Activated T-helper 2 cell treated with anti-CD3 and anti-CD28 coated beads, Interferon-gamma antibody, Interleukin-2, Interleukin-4, amounts not matched to agents 10 μg/mL and 5 μg/mL and 100 μg/mL, durations not matched to agents 14 hours and 24 hours and 36 hours (primary cell): ENCODE data around the gene RBMS3. TPM values are rescaled to one million over a fixed set of nuclear protein-coding genes. Genes with fewer than 3 reads are reported as not detected.

Source experiments
- DNase-seq: peaks from one replicate; pipeline ENCODE4 v3.0.0; 2021; ENCODE audit warnings: low spot score
- H3K27ac Mint-ChIP-seq: one replicate; pipeline ENCODE4 v1.8.0; 2021; ENCODE audit warnings: mixed read lengths
- H3K27me3 Mint-ChIP-seq: one replicate; pipeline ENCODE4 v1.8.0; 2021; ENCODE audit warnings: low read depth, mixed read lengths
- H3K36me3 Mint-ChIP-seq: one replicate; pipeline ENCODE4 v1.8.0; 2021; ENCODE audit warnings: low read depth, mixed read lengths
- H3K4me1 Mint-ChIP-seq: one replicate; pipeline ENCODE4 v1.8.0; 2021; ENCODE audit warnings: low read depth, mixed read lengths
- H3K4me3 Mint-ChIP-seq: one replicate; pipeline ENCODE4 v1.8.0; 2021; ENCODE audit warnings: low read depth, mild to moderate bottlenecking, moderate library complexity, mixed read lengths
- H3K9me3 Mint-ChIP-seq: one replicate; pipeline ENCODE4 v1.8.0; 2021; ENCODE audit warnings: mixed read lengths
- intact Hi-C: fragments of 100-400 bp; cut with micrococcal nuclease; formaldehyde crosslinking; loops from one replicate; pipeline ENCODE4 v1.15.1; 2023
- total RNA-seq: library from RNA; stranded (reverse); gene quantifications from 2 replicates; pipeline ENCODE4 v1.2.3, GENCODE V29; 2022

RBMS3 gene
- total RNA-seq, 1 donor from 2014 or later: 5.3 TPM

DNA sequence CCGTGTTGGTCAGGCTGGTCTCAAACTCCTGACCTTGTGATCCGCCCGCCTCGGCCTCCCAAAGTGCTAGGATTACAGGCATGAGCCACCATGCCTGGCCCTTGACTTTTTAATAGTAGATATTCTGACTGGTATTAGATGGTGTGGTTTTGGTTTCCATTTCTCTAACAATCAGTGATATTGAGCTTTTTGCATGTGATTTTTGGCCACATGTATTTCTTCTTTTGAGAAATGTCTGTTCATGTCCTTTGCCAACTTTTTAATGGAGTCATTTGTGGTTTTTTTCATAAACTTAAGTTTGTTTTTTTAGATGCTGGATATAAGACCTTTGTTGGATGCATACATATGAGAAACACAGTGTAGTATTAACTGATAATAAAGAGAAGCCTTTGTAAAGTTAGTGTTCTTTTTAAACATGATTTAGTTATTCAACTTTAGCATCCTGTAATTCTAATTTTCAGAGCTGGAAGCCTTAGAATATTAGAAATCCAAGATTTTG, 280.8 kb downstream of the RBMS3 start:
- H3K4me3 Mint-ChIP-seq: no peak overlapping the region
- no peaks in the 10 kb centered on the region for H3K27me3 Mint-ChIP-seq
- intact Hi-C loops: no loop called here
- no peaks in the 10 kb centered on the region for H3K4me1 Mint-ChIP-seq
- no peaks in the 10 kb centered on the region for H3K36me3 Mint-ChIP-seq
- DNase-seq: no peak
- H3K27ac Mint-ChIP-seq: no peak overlapping the region
- H3K9me3 Mint-ChIP-seq: no peaks in the 10 kb centered on the region

- intact Hi-C loops: no loop called here
- Mint-ChIP-seq H3K4me3 (no peak overlapping the region), H3K36me3 (no peaks in the 10 kb centered on the region), H3K4me1 (no peaks in the 10 kb centered on the region), H3K9me3 (no peaks in the 10 kb centered on the region), H3K27ac (no peak overlapping the region), H3K27me3 (no peaks in the 10 kb centered on the region)
- no peak for DNase-seq
These were observed 284.4 kb downstream of the RBMS3 start for GRCh38 chr3:29565236-29565635.

GRCh38 chr3:29567501-29567900, 286.6 kb downstream of the RBMS3 start:
- Mint-ChIP-seq H3K36me3 (no peaks in the 10 kb centered on the region), H3K27me3 (no peaks in the 10 kb centered on the region), H3K9me3 (no peaks in the 10 kb centered on the region), H3K4me3 (no peak overlapping the region), H3K27ac (no peak overlapping the region), H3K4me1 (no peaks in the 10 kb centered on the region)
- intact Hi-C loops: no loop called here
- no peak for DNase-seq

- Mint-ChIP-seq H3K27me3 (no peaks in the 10 kb centered on the region), H3K9me3 (no peaks in the 10 kb centered on the region), H3K36me3 (no peaks in the 10 kb centered on the region), H3K27ac (no peak overlapping the region), H3K4me3 (no peak overlapping the region), H3K4me1 (no peaks in the 10 kb centered on the region)
- DNase-seq: no peak
- intact Hi-C loops: no loop called here
These were observed 287.5 kb downstream of the RBMS3 start for GRCh38 chr3:29568355-29568754.

GRCh38 chr3:29576181-29576580, 295.3 kb downstream of the RBMS3 start:
- Mint-ChIP-seq H3K27me3 (no peaks in the 10 kb centered on the region), H3K27ac (no peak overlapping the region), H3K4me1 (no peaks in the 10 kb centered on the region), H3K36me3 (no peaks in the 10 kb centered on the region), H3K9me3 (no peaks in the 10 kb centered on the region), H3K4me3 (no peak overlapping the region)
- intact Hi-C loops: no loop called here
- no peak for DNase-seq

DNA sequence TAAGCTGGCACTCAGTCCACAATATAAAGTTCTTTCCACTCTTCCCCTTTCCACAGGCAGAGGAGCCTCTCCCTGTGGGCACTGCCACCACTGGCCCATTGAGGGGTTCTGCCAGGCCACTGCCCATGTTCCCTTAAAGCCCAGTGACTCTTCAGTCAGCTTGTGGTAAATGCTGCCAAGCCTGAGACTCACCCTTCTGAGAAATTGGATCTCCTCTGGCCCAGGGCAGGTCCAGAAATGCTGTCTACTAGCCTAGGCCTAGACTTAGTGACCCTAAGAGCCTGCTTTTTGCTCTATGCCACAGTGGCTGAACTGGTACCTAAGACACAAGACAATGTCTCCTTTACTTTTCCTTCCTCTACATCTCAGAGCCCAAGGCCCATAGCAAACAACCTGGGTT, 295.8 kb downstream of the RBMS3 start:
- Mint-ChIP-seq H3K27me3 (no peaks in the 10 kb centered on the region), H3K27ac (no peak overlapping the region), H3K9me3 (no peaks in the 10 kb centered on the region), H3K4me3 (no peak overlapping the region), H3K4me1 (no peaks in the 10 kb centered on the region), H3K36me3 (no peaks in the 10 kb centered on the region)
- DNase-seq: no peak
- intact Hi-C loops: no loop called here

DNA sequence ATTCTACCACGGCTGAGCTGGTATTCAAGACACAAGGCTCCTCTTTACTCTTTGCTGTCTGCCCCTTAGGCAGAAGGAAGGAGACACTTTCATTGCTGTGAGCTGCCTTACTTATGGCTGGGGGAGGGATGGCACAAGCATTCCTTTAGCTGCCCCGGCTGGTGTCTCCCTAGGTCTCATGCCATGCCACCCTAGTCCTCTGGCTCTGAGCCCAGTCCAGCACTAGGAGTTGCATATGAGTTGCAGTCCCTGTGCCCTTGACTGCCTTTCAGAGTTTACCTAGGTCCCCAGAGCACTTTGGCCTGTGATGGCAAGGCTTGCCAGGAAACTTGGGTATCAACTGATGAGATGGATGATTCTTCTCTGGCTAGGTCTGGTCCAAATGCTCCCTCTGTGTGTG, 296.4 kb downstream of the RBMS3 start:
- no peak for DNase-seq
- Mint-ChIP-seq H3K4me3 (no peak overlapping the region), H3K27me3 (no peaks in the 10 kb centered on the region), H3K36me3 (no peaks in the 10 kb centered on the region), H3K9me3 (no peaks in the 10 kb centered on the region), H3K27ac (no peak overlapping the region), H3K4me1 (no peaks in the 10 kb centered on the region)
- intact Hi-C loops: no loop called here

- Mint-ChIP-seq H3K4me3 (no peak overlapping the region), H3K4me1 (no peaks in the 10 kb centered on the region), H3K27ac (no peak overlapping the region), H3K36me3 (no peaks in the 10 kb centered on the region), H3K27me3 (no peaks in the 10 kb centered on the region), H3K9me3 (no peaks in the 10 kb centered on the region)
- no peak for DNase-seq
- intact Hi-C loops: no loop called here
These were observed 300.4 kb downstream of the RBMS3 start for GRCh38 chr3:29581311-29581710.

GRCh38 chr3:29582273-29582672, 301.4 kb downstream of the RBMS3 start:
- H3K27me3 Mint-ChIP-seq: no peaks in the 10 kb centered on the region
- H3K4me1 Mint-ChIP-seq: no peaks in the 10 kb centered on the region
- H3K9me3 Mint-ChIP-seq: no peaks in the 10 kb centered on the region
- no peak overlapping the region for H3K27ac Mint-ChIP-seq
- H3K4me3 Mint-ChIP-seq: no peak overlapping the region
- DNase-seq: no peak
- intact Hi-C loops: no loop called here
- no peaks in the 10 kb centered on the region for H3K36me3 Mint-ChIP-seq

DNA sequence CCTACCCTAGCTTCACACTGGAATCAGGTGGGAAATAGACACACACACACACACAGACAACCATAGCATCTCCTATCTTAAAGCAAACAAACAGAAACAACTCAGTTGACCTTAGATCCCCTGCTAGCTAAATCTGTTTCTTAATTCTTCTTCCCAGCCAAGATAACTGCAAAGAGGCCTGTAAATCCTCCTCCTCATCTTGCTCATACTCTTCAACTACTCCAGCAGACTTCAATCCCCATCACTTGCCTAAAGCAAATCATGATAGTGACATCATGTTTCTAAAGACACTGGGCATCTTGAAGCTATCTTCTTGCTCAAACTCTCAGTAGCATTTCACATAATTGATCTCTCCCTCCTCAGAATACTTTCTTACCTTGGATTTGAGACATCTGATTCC, 303.0 kb downstream of the RBMS3 start:
- H3K9me3 Mint-ChIP-seq: no peaks in the 10 kb centered on the region
- no peaks in the 10 kb centered on the region for H3K4me1 Mint-ChIP-seq
- no peak overlapping the region for H3K4me3 Mint-ChIP-seq
- no peak for DNase-seq
- H3K27me3 Mint-ChIP-seq: no peaks in the 10 kb centered on the region
- intact Hi-C loops: no loop called here
- no peak overlapping the region for H3K27ac Mint-ChIP-seq
- no peaks in the 10 kb centered on the region for H3K36me3 Mint-ChIP-seq

DNA sequence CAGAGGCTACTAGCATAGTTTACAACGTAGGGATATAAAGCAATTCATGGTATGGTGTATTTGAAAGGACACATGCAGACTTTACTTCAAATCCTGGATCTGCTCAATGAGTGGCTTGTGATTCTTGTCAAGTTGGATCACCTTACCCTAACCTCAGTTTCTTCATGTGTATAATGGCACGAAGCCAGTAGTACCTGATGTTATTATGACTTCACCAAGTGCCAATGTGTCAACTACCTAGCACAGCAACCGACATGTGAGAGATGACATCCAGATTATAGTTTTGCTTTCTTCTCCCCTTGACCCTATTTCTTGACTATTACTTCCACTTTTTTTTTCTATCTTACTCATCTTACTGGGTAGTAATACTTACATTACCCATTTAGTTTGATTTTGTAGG, 304.5 kb downstream of the RBMS3 start:
- intact Hi-C loops: no loop called here
- H3K9me3 Mint-ChIP-seq: no peaks in the 10 kb centered on the region
- no peaks in the 10 kb centered on the region for H3K27me3 Mint-ChIP-seq
- H3K36me3 Mint-ChIP-seq: no peaks in the 10 kb centered on the region
- no peak for DNase-seq
- H3K27ac Mint-ChIP-seq: no peak overlapping the region
- no peaks in the 10 kb centered on the region for H3K4me1 Mint-ChIP-seq
- H3K4me3 Mint-ChIP-seq: no peak overlapping the region

- no peaks in the 10 kb centered on the region for H3K27me3 Mint-ChIP-seq
- no peak for DNase-seq
- no peaks in the 10 kb centered on the region for H3K9me3 Mint-ChIP-seq
- no peaks in the 10 kb centered on the region for H3K36me3 Mint-ChIP-seq
- no peak overlapping the region for H3K27ac Mint-ChIP-seq
- no peaks in the 10 kb centered on the region for H3K4me1 Mint-ChIP-seq
- H3K4me3 Mint-ChIP-seq: no peak overlapping the region
- intact Hi-C loops: no loop called here
These were observed 306.5 kb downstream of the RBMS3 start for GRCh38 chr3:29587340-29587739.

- no peak overlapping the region for H3K4me3 Mint-ChIP-seq
- intact Hi-C loops: no loop called here
- H3K27me3 Mint-ChIP-seq: no peaks in the 10 kb centered on the region
- H3K9me3 Mint-ChIP-seq: no peaks in the 10 kb centered on the region
- no peaks in the 10 kb centered on the region for H3K36me3 Mint-ChIP-seq
- no peak overlapping the region for H3K27ac Mint-ChIP-seq
- H3K4me1 Mint-ChIP-seq: no peaks in the 10 kb centered on the region
- no peak for DNase-seq
These were observed 309.1 kb downstream of the RBMS3 start for GRCh38 chr3:29590012-29590411.

DNA sequence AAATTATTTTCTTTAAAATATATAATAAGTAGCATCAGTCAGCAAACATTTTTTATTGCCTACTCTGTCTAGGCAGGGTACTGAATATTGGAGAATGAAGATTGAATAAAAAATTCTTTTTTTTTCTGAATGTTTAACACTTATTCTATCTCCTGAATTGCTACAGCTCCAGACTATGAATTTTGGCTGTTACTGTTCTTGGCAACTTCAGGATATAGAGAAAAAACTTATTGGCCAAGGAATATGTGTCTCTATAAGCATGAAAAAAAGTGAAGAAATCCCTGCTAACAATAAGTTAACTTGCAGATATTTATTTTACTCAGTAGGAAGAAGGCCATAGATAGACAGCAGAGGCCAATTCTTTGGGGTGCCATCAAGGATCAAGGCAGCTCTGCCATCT, 309.6 kb downstream of the RBMS3 start:
- no peaks in the 10 kb centered on the region for H3K27me3 Mint-ChIP-seq
- no peak overlapping the region for H3K27ac Mint-ChIP-seq
- no peak overlapping the region for H3K4me3 Mint-ChIP-seq
- intact Hi-C loops: no loop called here
- H3K36me3 Mint-ChIP-seq: no peaks in the 10 kb centered on the region
- no peak for DNase-seq
- H3K4me1 Mint-ChIP-seq: no peaks in the 10 kb centered on the region
- H3K9me3 Mint-ChIP-seq: no peaks in the 10 kb centered on the region
